GM18520 (cell line): Measurements from ENCODE around the gene SP6.

ENCODE experiments used
- ATAC-seq: cut with Tn5 transposase; IDR thresholded peaks from one replicate; pipeline ENCODE4 v1.9.1; 2021; ENCODE audit not compliant: unreplicated experiment

SP6 gene

DNA sequence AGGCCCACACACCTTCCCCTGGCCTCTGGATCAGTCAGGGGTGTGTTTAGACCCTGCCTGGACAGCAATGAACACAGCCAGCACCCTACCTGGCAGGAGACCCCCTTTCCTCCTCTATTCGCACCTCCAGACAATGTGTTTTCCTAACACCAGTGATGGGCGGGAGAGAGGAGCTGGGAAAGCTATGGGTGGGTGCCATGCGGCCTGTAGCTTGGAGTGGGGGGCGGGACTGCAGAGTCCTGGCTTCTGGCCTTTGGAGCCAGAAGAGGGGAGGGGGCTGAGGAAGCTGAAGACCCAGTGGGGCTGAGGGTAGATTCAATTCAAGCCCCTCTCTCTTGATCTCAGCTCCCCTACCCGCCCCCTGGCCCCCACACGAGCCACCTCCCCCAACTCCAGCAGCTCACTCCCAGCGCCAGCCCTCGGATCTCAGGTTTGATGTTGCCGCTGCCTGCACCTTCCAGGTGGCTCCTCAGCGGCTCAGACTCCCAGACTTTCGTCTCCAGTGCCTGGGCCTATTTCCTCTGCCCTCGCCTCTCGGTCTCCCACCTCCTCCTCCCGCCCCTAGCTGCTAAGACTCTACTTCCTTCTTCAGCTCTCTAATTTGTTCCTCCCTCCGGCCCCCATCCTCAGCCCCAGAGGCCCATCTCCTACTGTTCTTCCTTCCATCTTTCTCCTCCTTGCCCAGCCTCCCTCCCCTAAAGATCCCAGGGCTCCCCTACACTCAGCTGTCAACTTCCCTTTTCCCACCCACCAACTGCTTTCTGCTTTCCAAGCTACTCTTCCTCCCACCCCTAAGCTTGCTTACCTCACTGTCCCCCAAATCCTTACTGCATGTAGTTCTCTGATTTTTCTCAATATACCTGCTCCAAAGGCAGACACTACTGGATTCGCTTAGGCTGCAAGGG, 6.8 kb upstream of the SP6 start:
- ATAC-seq = no peak

DNA sequence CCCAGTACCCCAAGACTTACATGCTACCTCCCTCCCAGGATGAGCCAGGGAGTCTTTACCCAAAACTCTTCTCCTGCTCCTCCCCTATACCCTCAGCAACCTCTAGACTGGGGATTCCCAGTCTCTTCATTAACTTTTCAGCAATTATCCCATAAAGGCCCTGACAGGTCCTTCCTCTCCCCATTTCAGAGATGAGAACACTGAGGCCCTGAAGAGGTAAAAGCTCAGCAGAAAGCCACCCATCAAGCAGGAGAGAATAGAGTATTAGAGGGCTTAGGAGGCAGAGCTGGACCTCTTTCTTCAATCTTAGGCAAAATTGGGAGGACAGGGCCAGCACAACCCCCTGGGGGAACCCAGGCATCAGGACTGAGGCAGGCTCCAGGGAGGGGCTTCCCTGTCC, 5.9 kb upstream of the SP6 start:
- ATAC-seq = no peak

DNA sequence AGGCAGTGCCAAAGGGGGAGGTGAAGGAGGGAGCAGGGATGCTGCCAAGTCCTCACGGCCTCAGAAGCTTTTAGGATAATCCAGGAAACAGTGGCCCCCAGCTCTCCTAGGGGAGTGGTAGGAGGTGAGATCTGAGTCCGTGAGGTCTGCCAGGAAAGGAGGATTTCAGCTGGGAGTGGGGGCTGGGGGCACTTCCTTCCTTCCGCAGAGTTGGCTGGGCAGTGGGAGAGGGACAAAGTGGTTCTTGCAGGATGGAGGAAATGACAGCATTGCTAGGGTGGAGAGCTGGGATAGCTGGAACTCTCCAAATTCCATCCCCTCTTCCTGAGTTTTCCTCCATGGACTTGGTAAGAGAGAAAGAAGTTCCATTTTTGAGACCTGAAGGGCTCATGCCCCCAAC, 4.8 kb upstream of the SP6 start:
- ATAC-seq = no peak

DNA sequence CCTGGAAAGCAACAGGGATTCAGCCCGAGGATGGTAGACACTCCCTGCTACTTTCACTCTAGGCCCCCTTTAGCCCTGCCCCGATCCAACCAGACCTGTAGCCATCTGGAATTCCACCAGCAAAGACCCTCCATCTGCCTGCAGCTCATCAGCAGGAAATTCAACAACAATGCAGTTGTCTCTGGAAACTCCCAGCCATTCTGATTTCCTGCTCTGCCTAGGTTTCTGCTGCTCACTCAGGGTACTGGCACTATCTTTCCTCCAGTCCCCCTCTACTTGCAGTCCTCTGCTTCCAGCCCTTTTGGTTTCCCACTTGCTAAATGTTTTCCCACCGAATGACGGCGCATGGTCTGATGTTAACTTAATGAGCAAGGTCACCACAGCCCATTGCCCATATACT, 2.7 kb upstream of the SP6 start:
- ATAC-seq = no peak

DNA sequence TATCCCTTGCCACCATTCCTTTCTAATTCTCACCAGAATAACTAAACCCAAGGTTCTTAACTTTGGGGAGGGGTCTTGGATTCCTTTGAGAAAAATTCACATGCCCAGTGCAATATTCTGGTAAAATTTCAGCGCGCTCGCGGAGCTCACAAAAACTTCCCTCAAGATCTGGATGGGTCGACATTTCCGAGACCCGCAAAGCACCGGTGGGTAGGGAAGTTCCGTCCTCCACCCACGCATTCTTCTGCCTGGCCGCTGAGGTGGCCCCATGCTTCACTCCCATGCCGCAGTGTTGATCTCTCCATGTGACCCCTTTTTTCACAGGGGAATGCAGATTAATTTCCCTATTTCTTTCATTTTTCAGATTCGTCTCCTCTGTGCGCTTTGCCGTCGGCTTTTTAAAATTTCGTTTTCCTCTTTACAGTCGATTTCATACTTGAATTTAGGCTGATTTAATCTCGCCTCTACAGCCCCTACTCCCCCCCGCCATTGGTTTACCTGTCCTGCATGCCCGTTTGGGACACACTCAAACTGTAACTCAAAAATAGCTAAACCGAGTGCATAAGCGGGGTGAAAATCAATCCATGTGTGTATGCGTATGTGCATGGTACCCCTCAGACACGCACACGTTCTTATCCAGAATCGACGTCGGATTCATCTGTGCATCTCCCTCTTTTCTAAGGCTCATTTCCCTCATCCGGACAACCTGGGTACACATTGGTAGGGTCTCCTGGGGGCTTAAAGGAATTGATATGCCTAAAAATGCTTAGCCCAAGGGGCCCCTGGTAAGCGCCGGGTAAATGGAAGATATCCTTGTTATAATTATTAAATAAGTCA, 1.4 kb upstream of the SP6 start:
- no peak for ATAC-seq

DNA sequence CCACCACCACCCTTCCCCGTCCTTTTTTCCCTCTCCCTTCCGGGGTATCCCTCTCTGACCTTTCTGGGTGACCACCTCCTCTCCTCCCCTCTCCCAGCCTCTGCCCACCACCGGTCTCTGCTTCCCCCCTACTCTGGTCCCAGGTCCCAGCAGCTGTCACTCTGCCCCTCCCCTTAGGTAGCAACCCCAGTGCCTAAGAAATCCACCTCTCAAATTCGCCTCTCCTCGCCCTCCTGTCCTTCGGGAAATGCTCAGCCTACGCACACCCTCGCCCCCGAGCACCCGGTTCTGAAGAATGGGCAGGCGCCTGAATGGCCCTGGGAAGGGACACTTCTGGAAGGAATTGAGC, 775 bp upstream of the SP6 start:
- ATAC-seq = no peak

DNA sequence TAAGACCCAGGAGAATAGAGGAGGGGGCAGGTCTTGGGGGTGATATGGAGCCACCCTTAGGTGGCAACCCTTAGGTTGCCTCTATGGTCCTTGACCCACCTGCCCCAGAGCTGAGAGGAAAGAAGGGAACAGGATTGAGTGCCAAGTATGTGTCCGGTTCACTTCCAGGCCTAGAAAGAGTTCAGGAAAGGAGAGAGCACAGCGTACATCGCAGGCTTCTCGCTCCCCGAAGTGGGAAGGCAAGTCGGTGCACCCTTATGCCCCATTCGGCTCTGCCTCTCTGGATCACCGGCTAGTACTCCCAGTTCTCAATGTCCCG, 631 bp downstream of the SP6 start:
- no peak for ATAC-seq

DNA sequence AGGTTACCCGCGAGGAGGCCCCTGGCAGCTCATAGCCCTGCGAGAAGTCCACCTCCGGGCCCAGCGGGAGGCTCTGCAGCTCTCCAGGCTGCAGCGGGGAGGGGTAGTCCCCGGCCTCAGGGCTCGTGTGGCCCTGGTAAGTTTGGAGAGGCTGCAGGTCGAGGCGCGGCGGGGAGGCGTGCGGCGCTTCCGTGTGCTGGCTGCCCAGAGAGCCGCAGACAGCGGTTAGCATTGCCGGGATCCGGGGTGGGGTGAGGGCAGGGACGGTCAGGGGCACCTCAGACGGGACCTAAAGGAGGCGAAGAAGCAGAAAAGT, 2.8 kb downstream of the SP6 start:
- no peak for ATAC-seq

DNA sequence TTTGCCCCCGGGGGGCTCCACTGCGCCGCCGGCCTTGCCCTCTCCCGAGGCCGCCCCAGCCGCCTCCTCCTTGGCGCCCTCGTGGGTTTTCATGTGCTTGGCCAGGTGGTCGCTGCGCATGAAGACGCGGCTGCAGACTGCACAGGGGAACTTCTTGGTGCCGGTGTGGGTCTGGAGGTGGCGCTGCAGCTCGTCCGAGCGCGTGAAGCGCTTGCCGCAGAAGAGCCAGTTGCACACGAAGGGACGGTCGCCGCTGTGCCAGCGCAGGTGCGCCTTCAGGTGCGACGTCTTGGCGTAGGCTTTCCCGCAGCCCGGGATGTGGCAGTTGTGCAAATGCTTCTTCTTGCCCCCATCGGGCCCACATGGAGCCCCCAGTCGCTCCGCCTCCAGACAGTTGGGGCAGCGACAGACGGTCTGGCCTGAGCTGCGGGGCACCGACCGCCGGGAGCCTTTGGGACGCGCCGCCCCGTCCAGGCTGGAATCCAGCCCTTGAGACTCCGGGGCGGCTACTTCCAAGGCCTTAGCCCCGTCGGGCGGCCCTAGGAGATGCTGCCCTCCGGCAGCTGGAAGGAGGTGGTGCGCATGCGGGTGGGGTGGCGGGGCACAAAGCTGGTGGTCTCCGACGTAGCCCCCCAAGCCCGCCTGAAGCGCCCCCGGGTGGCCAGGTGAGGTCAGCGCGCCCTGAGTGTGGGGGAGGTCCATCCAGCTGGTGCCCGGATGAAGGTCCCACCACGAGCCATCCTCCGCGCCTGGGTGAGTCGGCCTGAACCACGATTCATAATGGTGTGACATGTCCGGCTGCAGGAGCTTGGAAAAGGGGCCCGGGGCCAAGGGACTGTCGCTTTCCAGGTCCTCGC, 3.4 kb downstream of the SP6 start:
- no peak for ATAC-seq

DNA sequence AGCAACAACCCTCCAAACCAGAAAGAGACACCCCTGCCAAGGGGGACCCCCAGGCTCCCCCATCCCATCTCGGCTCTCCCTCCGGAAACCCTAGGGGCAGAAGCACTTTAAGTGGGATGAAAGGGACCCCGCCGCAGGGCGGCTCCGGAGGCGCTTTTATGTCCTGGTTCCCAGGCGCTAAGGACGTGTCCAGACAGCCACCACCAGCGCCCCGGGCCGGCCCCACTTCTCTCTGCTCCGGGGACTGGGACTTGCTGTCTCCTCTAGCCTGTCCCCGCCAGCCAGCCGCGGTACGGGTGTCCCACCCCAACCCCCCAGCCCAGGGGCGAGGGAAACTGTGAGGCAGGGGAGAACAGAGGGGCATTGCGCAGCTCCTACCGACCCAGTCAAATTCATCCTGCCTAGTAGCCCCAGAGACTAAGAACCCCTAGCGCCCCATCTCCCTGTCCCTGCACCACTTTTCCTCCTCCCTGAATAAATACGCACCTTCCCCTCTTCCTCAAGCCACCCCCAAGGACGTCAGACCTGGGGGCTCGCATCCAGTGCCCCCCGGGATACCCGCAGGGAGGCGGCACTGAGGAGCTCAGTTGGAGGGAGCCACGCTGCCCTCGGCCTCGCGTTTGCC, 4.1 kb downstream of the SP6 start:
- no peak for ATAC-seq

DNA sequence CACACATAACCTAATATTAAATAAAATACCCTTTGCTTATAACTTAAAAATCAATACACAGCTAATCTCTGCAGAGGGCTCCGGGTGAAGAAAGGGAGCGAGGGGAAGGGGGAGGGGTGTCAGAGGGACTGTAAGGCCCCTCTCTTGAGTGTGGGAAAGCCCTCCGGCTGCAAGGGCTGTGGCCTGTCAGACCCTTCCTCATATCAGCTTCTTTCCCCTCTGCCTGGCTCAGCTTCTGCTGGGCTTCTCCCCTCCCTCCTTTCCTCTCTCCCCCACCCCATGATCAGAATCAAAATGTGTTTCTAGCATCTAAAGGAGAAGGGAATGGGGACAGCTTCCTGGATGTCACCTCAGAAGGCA, 5.3 kb downstream of the SP6 start:
- ATAC-seq = no peak

DNA sequence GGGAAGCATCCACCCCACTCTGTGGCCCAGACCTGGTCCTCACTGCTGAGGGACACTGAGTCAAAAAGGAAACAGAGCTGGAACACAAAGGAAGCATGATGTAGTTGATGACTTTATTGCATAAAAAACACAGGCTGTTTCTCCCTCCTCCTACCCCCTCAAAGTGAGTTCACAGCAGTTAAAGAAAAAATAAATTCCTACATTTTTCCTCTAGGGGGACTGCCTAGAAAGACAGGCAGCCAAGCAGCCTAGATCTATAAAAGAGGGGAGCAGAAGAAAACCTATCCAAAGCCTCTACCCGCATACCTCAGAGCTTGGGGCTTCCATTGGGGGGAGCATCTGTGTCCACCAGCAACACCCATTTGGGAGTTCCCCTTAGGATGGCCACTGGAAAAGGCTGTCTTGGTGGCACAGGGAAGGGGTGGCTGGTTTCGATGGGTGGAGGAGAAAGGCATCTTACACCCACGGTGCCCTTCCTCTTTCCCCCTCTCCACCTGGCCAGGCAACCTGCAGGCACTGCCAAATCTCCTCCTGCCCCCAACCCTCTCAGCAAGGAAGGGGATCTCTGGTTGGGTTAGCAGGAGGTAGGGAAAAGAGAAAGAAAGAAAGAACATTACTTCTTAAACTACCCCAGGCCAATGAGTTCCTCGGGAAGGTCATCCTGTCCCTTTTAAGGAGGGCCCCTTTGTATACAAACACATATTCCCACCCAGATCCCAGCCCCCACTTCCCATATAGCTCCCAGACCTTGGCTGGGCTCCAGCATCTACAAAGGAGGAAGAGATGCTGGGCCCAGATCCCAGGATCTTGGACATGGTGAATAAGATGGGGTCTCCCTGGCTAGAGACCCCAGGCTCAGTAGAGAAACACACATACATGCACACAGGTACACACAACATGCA, 5.9 kb downstream of the SP6 start:
- no peak for ATAC-seq

DNA sequence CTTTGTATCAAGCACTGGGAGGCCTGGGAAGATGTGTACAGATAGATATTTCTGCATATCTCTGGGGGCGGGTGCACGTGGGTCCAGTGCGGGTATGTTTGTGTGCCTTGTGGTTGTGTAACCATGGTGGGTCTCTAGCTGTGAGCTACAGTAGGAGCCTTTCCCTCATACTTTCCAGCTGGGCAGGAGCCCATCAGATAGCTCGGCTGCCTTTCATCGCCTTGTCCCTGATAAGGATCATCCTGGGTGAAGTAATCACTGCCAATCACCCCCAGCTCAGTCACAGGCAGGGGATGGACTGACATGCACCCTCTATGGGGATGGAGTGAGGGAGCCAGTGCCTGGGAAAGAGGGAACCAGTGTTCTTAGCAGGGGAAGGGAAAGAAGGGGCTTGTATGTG, 6.7 kb downstream of the SP6 start:
- no peak for ATAC-seq

DNA sequence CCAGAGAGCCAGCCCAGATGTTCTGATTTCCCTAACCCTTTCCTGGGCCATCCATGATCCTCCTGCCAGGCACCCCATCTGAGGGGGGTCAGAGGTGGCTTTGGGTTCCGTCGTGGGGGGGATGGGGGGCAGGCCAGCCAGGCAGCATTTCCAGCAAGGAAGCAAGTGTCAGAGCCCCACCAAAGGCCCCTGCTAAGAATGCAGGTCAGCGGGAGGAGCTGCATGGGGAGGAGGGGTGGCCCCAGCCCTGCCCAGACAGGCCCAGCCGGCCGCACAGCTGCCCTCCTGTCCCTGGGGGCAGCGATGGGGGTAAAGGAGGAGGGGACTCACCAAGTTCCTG, 7.6 kb downstream of the SP6 start:
- no peak for ATAC-seq

DNA sequence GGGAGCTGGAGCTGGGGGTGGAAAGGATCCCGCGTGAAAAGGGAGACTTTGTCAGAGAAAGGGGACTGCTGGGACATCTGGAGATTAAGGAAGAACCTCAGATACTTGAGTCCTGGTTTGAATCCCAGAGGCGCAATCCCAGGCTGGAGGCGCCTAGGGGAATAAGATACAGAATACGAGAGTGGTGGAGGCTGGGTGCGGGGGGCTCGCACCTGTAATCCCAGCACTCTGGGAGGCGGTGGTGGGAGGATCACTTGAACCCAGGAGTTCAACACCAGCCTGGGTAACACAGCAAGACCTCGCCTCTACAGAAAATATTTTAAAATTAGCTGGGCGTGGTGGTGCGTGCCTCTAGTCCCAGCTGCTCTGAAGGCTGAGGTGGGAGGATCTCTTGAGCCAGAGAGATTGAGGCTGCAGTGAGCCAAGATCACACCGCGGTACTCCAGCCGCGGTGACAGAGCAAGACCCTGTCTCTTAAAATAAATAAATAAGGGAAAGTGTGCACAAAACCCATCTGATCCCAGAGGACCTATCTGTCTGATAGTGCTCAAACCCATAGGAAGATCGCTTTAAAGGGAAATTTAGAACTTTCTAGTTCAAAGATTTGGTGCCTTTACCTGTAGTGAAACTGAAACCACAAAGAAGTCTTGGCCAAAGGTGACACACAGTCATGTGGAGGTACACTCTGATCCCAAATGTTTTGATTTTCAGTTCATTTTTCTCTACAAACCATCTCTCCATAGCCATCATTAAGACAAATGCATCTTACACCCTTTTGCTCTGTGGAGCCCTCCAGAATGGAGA, 9.3 kb downstream of the SP6 start:
- no peak for ATAC-seq

DNA sequence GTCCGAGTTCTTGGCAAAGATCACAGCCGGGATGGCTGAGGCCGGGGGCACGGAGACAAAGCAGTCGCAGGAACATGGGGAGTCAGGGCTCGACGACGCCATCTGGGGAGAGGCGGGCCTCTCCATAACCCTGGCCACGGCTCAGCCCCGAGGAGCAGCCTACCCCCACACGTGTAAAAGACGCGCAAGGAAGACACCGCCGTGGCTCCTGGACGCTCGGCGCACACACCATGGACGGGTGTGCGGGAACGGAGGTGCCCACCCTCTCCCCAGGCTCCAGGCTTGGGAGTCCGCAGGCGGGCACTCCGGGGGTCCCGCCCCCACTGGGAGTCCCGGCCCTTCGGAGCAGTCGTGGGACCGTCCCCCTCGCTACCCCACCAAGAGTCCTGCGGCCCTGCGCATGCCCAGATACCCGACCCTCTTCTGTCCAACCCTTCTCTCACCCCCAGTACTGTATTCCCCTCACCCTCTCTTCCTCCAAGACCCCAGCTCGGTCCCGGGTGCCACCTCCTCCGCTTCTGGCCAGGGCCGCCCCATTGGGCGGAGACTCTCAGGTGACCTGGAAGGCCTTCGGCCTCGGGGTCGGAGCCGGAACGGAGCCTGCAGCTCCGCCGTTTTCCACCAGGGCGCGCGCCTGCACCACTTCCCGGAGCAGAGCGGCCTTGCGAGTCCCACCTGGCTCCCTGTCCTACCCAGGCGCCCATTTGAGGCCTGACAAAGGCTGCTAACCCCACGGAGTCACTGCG, 10.0 kb downstream of the SP6 start, which contains the start of gene SCRN2:
SCRN2 (minus strand) TSS at position 532 of the 746 bp plus-strand sequence; CDS start at position 102, 430 bp downstream.
- peak; percentile 82 for ATAC-seq

DNA sequence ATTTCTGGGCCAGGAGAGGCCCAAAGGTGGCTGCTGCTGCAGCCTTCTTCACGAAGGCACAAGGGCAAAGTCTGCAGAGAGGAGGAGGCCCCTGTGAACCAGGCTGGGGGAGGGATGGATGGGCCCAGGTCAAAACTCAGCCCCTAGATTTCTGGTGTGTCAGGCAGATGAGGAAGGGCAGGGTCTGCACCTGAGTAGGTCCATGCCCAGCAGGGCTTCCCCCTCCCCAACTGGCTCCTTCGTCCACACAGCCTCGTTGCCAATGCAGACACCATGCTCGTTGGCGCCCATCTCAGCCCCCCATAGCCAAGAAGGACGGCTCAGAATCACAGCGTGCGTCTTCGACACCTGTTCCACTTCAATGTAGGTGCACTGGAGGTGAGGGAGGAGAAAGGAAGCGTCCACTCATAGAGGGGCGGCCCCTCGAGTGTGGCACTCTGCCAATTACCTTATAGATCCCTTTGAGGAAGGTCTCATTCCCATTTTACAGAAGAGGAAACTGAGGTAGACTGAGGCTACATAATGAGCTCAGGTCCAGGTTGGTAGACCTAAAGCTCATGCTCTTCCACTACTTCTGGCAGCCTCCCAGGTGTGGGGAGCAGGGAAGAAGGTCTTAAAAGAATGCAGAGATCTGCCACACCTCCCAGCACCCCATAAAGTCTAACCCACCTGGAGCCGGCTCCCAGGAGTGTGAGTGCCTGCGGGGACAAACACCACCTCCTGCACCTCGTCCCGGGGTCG, 10.8 kb downstream of the SP6 start:
- ATAC-seq = no peak

DNA sequence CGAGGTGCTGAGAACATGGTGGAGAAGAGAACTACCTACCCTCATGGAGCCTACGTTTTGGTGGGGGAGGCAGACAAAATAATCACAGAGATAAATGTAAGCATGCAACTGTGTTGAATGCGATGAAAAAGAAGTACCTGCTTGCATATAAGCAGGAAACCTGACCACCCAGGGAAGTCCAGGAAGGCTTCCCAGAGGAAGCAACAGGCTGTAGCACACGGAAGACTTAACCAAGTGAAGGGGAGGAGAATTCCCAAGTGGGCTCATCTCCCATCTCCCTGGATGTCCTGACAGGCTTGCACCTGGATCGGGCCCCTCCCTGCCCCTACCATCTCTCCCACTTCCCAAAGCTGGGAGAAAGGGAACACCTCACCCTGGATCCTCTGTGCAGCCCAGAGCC, 11.9 kb downstream of the SP6 start:
- ATAC-seq = no peak
